UCSD-AML1 (cell line): ENCODE measurements around the gene UBE2J1.
"Not testable (repeated sequence)": the region's sequence is repeated elsewhere in the genome, so short reads cannot be mapped to it uniquely, and the experiment has no call there.

Experiments used
- DNase-seq: peaks from one replicate; lab custom pipeline; 2025; ENCODE audit not compliant: unreplicated experiment; lab: John Stamatoyannopoulos, UW

The UBE2J1 gene

GRCh38 chr6:89352278-89353117 lies at the start of gene UBE2J1:
UBE2J1 (minus strand) TSS chr6:89352722; CDS start chr6:89352569, 153 bp downstream.
- DNase-seq = peak; percentile 88

GRCh38 chr6:89400912-89401399 lies 48.4 kb upstream of the UBE2J1 start:
- no peak for DNase-seq

- DNase-seq = no peak
Measured at GRCh38 chr6:89400050-89400449, 47.5 kb upstream of the UBE2J1 start.

GRCh38 chr6:89398762-89399525 lies 46.4 kb upstream of the UBE2J1 start:
- DNase-seq = no peak

GRCh38 chr6:89397884-89398283 lies 45.4 kb upstream of the UBE2J1 start:
- not testable (repeated sequence) for DNase-seq

- no peak for DNase-seq
Measured at GRCh38 chr6:89393659-89394058, 41.1 kb upstream of the UBE2J1 start.

GRCh38 chr6:89392823-89393222 lies 40.3 kb upstream of the UBE2J1 start:
- DNase-seq = no peak

- no peak for DNase-seq
Measured at GRCh38 chr6:89388846-89389245, 36.3 kb upstream of the UBE2J1 start.

GRCh38 chr6:89387516-89388201 lies 35.1 kb upstream of the UBE2J1 start:
- no peak for DNase-seq

GRCh38 chr6:89386917-89387491 lies 34.5 kb upstream of the UBE2J1 start:
- DNase-seq = no peak

GRCh38 chr6:89385846-89386245 lies 33.3 kb upstream of the UBE2J1 start:
- DNase-seq = no peak

GRCh38 chr6:89385156-89385667 lies 32.7 kb upstream of the UBE2J1 start:
- DNase-seq = no peak

- DNase-seq = no peak
Measured at GRCh38 chr6:89381031-89381430, 28.5 kb upstream of the UBE2J1 start.

GRCh38 chr6:89379281-89379680 lies 26.8 kb upstream of the UBE2J1 start:
- DNase-seq = no peak

- DNase-seq = no peak
Measured at GRCh38 chr6:89378628-89379027, 26.1 kb upstream of the UBE2J1 start.

GRCh38 chr6:89375427-89376267 lies 23.1 kb upstream of the UBE2J1 start:
- peak; percentile 54 for DNase-seq

GRCh38 chr6:89372506-89372901 lies 20.0 kb upstream of the UBE2J1 start:
- no peak for DNase-seq

- DNase-seq = peak; percentile 72
Measured at GRCh38 chr6:89371849-89372505, 19.5 kb upstream of the UBE2J1 start.

- peak; percentile 9 for DNase-seq
Measured at GRCh38 chr6:89368999-89369398, 16.5 kb upstream of the UBE2J1 start.
